Liver (tissue), 9 donors: ENCODE data around the gene PPP6R1. TPM values are rescaled to one million over a fixed set of nuclear protein-coding genes. Genes with fewer than 3 reads are reported as not detected.

Experiments used
- DNase-seq: peaks from one replicate; pipeline ENCODE4 v3.0.0-alpha.2; 2017; ENCODE audit warnings: low spot score
- H3K27ac ChIP-seq, 2 donors: one replicate each; pipeline ENCODE4 v1.7.0; 2013; ENCODE audit warnings: inconsistent platforms in 2 of 2, low read length in 2 of 2, control low read depth in 1 of 2, low read depth in 1 of 2, mild to moderate bottlenecking in 1 of 2
- H3K27me3 ChIP-seq, 4 donors: one replicate each; pipeline versions ENCODE4 v1.6.1 to v1.7.0; 2013; ENCODE audit warnings: low read length in 3 of 4, inconsistent platforms in 1 of 4, mild to moderate bottlenecking in 1 of 4, moderate library complexity in 1 of 4; ENCODE audit not compliant: control insufficient read depth in 4 of 4, insufficient read depth in 4 of 4
- H3K36me3 ChIP-seq, 4 donors: one replicate each; pipeline versions ENCODE4 v1.6.1 to v1.7.0; 2013; ENCODE audit warnings: low read length in 3 of 4, mild to moderate bottlenecking in 3 of 4, low read depth in 1 of 4, moderate library complexity in 1 of 4; ENCODE audit not compliant: control insufficient read depth in 4 of 4, insufficient read depth in 3 of 4
- H3K4me1 ChIP-seq, 4 donors: one replicate each; pipeline versions ENCODE4 v1.6.1 to v1.7.0; 2013; ENCODE audit warnings: low read length in 3 of 4, mild to moderate bottlenecking in 3 of 4, moderate library complexity in 1 of 4; ENCODE audit not compliant: control insufficient read depth in 4 of 4, insufficient read depth in 4 of 4
- H3K4me3 ChIP-seq, 3 donors: one replicate each; pipeline versions ENCODE4 v1.6.1 to v1.7.0; 2013; ENCODE audit warnings: low read length in 3 of 3, control low read depth in 1 of 3, low read depth in 1 of 3, mild to moderate bottlenecking in 1 of 3
- H3K9ac ChIP-seq, 2 donors: one replicate each; pipeline ENCODE4 v1.7.0; 2013; ENCODE audit warnings: low read length in 2 of 2, mild to moderate bottlenecking in 2 of 2, moderate library complexity in 2 of 2, control low read depth in 1 of 2, low read depth in 1 of 2
- H3K9me3 ChIP-seq, 4 donors: one replicate each; pipeline versions ENCODE4 v1.6.1 to v1.7.0; 2013; ENCODE audit warnings: low read length in 3 of 4; ENCODE audit not compliant: control insufficient read depth in 4 of 4
- ATF3 ChIP-seq: IDR thresholded peaks from 2 replicates; pipeline ENCODE4 v1.6.1; 2016; ENCODE audit warnings: antibody characterized with exemption
- CTCF ChIP-seq: fragments of 150-350 bp; IDR thresholded peaks from 2 replicates; pipeline ENCODE4 v1.5.1; 2017; ENCODE audit warnings: improper control_type of control experiment, low read depth, low read length; ENCODE audit not compliant: missing input control
- FOXA1 ChIP-seq: IDR thresholded peaks from 2 replicates; pipeline ENCODE4 v1.6.1; 2016; ENCODE audit warnings: antibody characterized with exemption
- FOXA2 ChIP-seq: IDR thresholded peaks from 2 replicates; pipeline ENCODE4 v1.6.1; 2016; ENCODE audit warnings: antibody characterized with exemption
- GABPA ChIP-seq, 2 donors: IDR thresholded peaks in 1 of 2; conservative IDR thresholded peaks in 1 of 2; 2 replicates each; pipeline ENCODE4 v1.6.1; 2016; ENCODE audit warnings: antibody characterized with exemption in 2 of 2, mild to moderate bottlenecking in 1 of 2, moderate library complexity in 1 of 2
- HNF4A ChIP-seq, 2 donors: conservative IDR thresholded peaks; 2 replicates each; pipeline ENCODE4 v1.6.1; 2016; ENCODE audit warnings: antibody characterized with exemption in 2 of 2, mild to moderate bottlenecking in 2 of 2
- HNF4G ChIP-seq: IDR thresholded peaks from 2 replicates; pipeline ENCODE4 v1.6.1; 2016; ENCODE audit warnings: antibody characterized with exemption
- JUND ChIP-seq, 2 donors: IDR thresholded peaks; 2 replicates each; pipeline ENCODE4 v1.6.1; 2016; ENCODE audit warnings: antibody characterized with exemption in 2 of 2
- NR2F2 ChIP-seq: IDR thresholded peaks from 2 replicates; pipeline ENCODE4 v1.6.1; 2016; ENCODE audit warnings: antibody characterized with exemption
- RAD21 ChIP-seq, 2 donors: IDR thresholded peaks; 2 replicates each; pipeline ENCODE4 v1.6.1; 2016; ENCODE audit warnings: antibody characterized with exemption in 2 of 2, mild to moderate bottlenecking in 2 of 2
- REST ChIP-seq: IDR thresholded peaks from 2 replicates; pipeline ENCODE4 v1.6.1; 2016; ENCODE audit warnings: antibody characterized with exemption, mild to moderate bottlenecking
- RXRA ChIP-seq, 2 donors: IDR thresholded peaks; 2 replicates each; pipeline ENCODE4 v1.6.1; 2017 to 2018; ENCODE audit warnings: antibody characterized with exemption in 2 of 2, mild to moderate bottlenecking in 1 of 2
- SP1 ChIP-seq: IDR thresholded peaks from 2 replicates; pipeline ENCODE4 v1.6.1; 2018; ENCODE audit warnings: antibody characterized with exemption, mild to moderate bottlenecking
- TAF1 ChIP-seq: conservative IDR thresholded peaks from 2 replicates; pipeline ENCODE4 v1.6.1; 2016; ENCODE audit warnings: antibody characterized with exemption, mild to moderate bottlenecking
- YY1 ChIP-seq: IDR thresholded peaks from 2 replicates; pipeline ENCODE4 v1.6.1; 2016; ENCODE audit warnings: antibody characterized with exemption, mild to moderate bottlenecking
- ZBTB33 ChIP-seq: IDR thresholded peaks from 2 replicates; pipeline ENCODE4 v1.6.1; 2016; ENCODE audit warnings: antibody characterized with exemption
- WGBS: extraction: QIAGEN DNeasy Blood & Tissue Kit; methylation state at CpG from one replicate; pipeline ENCODE4 v1.1.7; 2013; 5-methylcytosine and 5-hydroxymethylcytosine counted together
- polyA plus RNA-seq, 2 donors: library from polyadenylated mRNA; stranded (reverse) in 1 of 2; unstranded in 1 of 2; fragments of 200-250 nt in 1 of 2; fragments of >200 nt in 1 of 2; fragmentation: Nextera tagmentation in 1 of 2; extraction: Ambion mirVana in 1 of 2; gene quantifications; one replicate each; pipeline versions ENCODE4 v1.2.1 to v1.2.3, GENCODE V29; 2013 to 2015
- total RNA-seq, 2 donors: library from RNA; depleted of rRNA; stranded (reverse); fragments of >200 nt; gene quantifications; one replicate each; pipeline ENCODE4 v1.2.3, GENCODE V29; 2014
- TF ChIP-seq, protein P1 (sequence below): IDR thresholded peaks from 2 replicates; pipeline ENCODE4 v1.6.1; 2016; ENCODE audit warnings: antibody characterized with exemption
- donor health status: healthy.
- donor health status: healthy.
- donor health status: healthy.
- donor health status: healthy.
- donor health status: healthy.

The PPP6R1 gene
- total and polyA plus RNA-seq, 4 donors, result 5.5 to 40.1 (median 22.5) TPM

DNA sequence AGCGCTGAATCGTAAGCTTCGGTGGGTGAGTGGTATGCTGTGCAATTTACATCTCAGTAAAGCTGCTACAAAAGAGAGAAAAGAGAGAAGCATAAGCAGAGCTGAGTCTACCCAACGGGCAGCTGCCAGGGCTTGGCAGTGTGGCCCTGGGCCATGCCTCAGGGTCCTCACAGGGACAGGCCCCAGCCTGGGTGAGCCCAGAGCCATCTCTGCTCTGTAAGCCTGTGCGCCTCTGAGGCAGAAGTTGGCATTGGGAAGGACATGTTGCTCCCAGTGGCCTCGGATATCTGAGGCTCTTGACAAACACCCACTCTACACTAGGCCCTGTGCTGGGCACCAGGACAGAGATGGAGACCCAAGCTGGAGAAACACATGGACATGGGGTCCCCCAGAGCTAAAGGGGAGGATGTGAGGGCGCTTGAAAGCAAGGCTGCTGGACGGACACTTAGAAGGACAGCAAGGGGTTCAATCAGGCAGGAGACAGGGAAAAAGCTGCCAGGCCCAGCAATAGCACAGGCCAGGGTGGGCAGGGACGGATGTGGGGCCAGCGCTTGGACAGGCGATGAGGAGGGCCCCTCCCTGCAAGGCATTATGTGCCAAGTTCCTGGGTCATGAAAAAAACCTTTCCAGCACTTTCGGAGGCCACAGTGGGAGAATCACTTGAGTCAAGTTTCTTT, 14.7 kb downstream of the PPP6R1 start (continued):
- TF ChIP-seq REST (no peak), JUND (IDR thresholded peaks at IDR 0.05) (no peak), HNF4A (conservative IDR thresholded peaks at IDR 0.05) (no peak), RAD21 (IDR thresholded peaks at IDR 0.05) (no peak), SP1 (no peak), NR2F2 (no peak)

- no peaks in the 10 kb centered on the region for H3K27me3 ChIP-seq
- peaks cover 41 to 87% (median 48%) of the 10 kb centered on the region in 4 donors for H3K36me3 ChIP-seq
- DNase-seq, result no peak
- TF ChIP-seq RXRA (IDR thresholded peaks at IDR 0.05), result no peak
- no peak for TF ChIP-seq FOXA2
- TF ChIP-seq ZBTB33, result no peak
- no peak for TF ChIP-seq RAD21 (IDR thresholded peaks at IDR 0.05)
- TF ChIP-seq GABPA (IDR thresholded peaks at IDR 0.05 in 1 of 2, conservative IDR thresholded peaks at IDR 0.05 in 1 of 2), result no peak
- TF ChIP-seq, protein P1, sequence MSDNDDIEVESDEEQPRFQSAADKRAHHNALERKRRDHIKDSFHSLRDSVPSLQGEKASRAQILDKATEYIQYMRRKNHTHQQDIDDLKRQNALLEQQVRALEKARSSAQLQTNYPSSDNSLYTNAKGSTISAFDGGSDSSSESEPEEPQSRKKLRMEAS, result no peak
- TF ChIP-seq HNF4G, result no peak
- TF ChIP-seq JUND (IDR thresholded peaks at IDR 0.05), result no peak
- TF ChIP-seq ATF3, result no peak
- no peak for TF ChIP-seq FOXA1
- TF ChIP-seq REST, result no peak
- TF ChIP-seq CTCF, result no peak
- TF ChIP-seq SP1, result no peak
- no peak for TF ChIP-seq NR2F2
- no peak for TF ChIP-seq TAF1
- no peak for TF ChIP-seq HNF4A (conservative IDR thresholded peaks at IDR 0.05)
- no peak for TF ChIP-seq YY1
- H3K9ac ChIP-seq, result no peak overlapping the region
- no peaks in the 10 kb centered on the region for H3K9me3 ChIP-seq
- 91% methylated on average over 7 of the region's 7 CpGs for WGBS
- no peak overlapping the region for H3K27ac ChIP-seq
- no peak overlapping the region for H3K4me3 ChIP-seq
- no peaks in the 10 kb centered on the region for H3K4me1 ChIP-seq
Measured at GRCh38 chr19:55242517-55242916, 16.3 kb downstream of the PPP6R1 start.
